Psoas muscle (tissue), 8 donors: Measurements from ENCODE around the gene AQP11. TPM values are rescaled to one million over a fixed set of nuclear protein-coding genes. Genes with fewer than 3 reads are reported as not detected.
"Not testable (repeated sequence)": the region's sequence is repeated elsewhere in the genome, so short reads cannot be mapped to it uniquely, and the experiment has no call there.

ENCODE experiments used
- ATAC-seq, 4 donors: fragments of 200-7000 bp; cut with Tn5 transposase; one replicate each; pipeline ENCODE4 v1.9.1; 2020; ENCODE audit warnings: moderate library complexity in 3 of 4, mild to moderate bottlenecking in 2 of 4
- DNase-seq, 2 donors: peaks; one replicate each; pipeline ENCODE4 v3.0.0-alpha.2; 2020
- H3K27ac ChIP-seq: fragments of 200-600 bp; one replicate; pipeline ENCODE4 v1.8.0; 2022
- H3K27me3 ChIP-seq, 3 donors: fragments of 200-600 bp in 1 of 3; one replicate each; pipeline versions ENCODE4 v1.6.1 to v1.8.0; 2013 to 2022; ENCODE audit warnings: low read length in 2 of 3, mild to moderate bottlenecking in 2 of 3, moderate library complexity in 1 of 3; ENCODE audit not compliant: insufficient read depth in 3 of 3
- H3K36me3 ChIP-seq, 2 donors: fragments of 200-600 bp in 1 of 2; one replicate each; pipeline versions ENCODE4 v1.6.1 to v1.8.0; 2013 to 2022; ENCODE audit warnings: low read depth in 1 of 2, mild to moderate bottlenecking in 1 of 2, moderate library complexity in 1 of 2; ENCODE audit not compliant: insufficient read depth in 1 of 2
- H3K4me1 ChIP-seq: fragments of 200-600 bp; one replicate; pipeline ENCODE4 v1.8.0; 2022
- H3K4me3 ChIP-seq: fragments of 200-600 bp; one replicate; pipeline ENCODE4 v1.8.0; 2022; ENCODE audit warnings: mild to moderate bottlenecking
- H3K9me3 ChIP-seq: fragments of 200-600 bp; one replicate; pipeline ENCODE4 v1.8.0; 2022
- CTCF ChIP-seq: fragments of 200-600 bp; IDR thresholded peaks from one replicate; pipeline ENCODE4 v1.8.0; 2022; ENCODE audit warnings: antibody characterized with exemption
- WGBS, 3 donors: extraction: QIAGEN DNeasy Blood & Tissue Kit; methylation state at CpG; one replicate each; pipeline versions ENCODE4 v1.1.6 to v1.1.7; 2013; 5-methylcytosine and 5-hydroxymethylcytosine counted together
- intact Hi-C, 2 donors: fragments of 100-400 bp; cut with DNase I; formaldehyde crosslinking; loops; one replicate each; pipeline versions ENCODE4 v1.11.0 to v1.14.2; 2022
- polyA plus RNA-seq, 3 donors: library from polyadenylated mRNA; stranded (reverse); fragments of 200-250 nt; gene quantifications; one replicate each; pipeline ENCODE4 v1.2.3, GENCODE V29; 2013
- total RNA-seq, 4 donors: library from RNA; stranded (reverse); fragmentation: NEBNext Ultra II Directional in 2 of 4; extraction: Animal tissue kit (Norgen Biotek cat#: 25700) in 2 of 4; gene quantifications; one replicate each; pipeline versions ENCODE4 v1.2.1 to v1.2.4, GENCODE V29; 2021 to 2023
- donor health status: healthy with polysubstance abuse.
- donor health status: DM: no; HTN: no; CAD: no; lungs with moderate emphysema.
- donor health status: Bipolar disorder and iron deficiency.
- donor health status: healthy.
- donor health status: DM: yes; HTN: yes; CAD: no.
- donor health status: DM: no; HTN: no; CAD: no.
- donor health status: DM: no; HTN: no; CAD: no.
- donor health status: DM: yes; HTN: yes; CAD: no.

AQP11 gene
- total and polyA plus RNA-seq, 7 donors = 0.40 to 1.9 (median 0.70) TPM

GRCh38 chr11:77560605-77561004, 29.1 kb upstream of the AQP11 start:
- Histone ChIP-seq H3K9me3 (no peaks in the 10 kb centered on the region), H3K27me3 (no peaks in the 10 kb centered on the region), H3K4me1 (no peaks in the 10 kb centered on the region), H3K27ac (no peak overlapping the region), H3K4me3 (no peak overlapping the region), H3K36me3 (no peaks in the 10 kb centered on the region)
- intact Hi-C loops = no loop called here
- no peak for TF ChIP-seq CTCF
- ATAC-seq (no peak), DNase-seq (no peak)
- 91 to 95% (median 93%) methylated on average over 2 of the region's 2 CpGs for WGBS, 3 donors

- ATAC-seq (no peak), DNase-seq (no peak)
- no peaks in the 10 kb centered on the region for H3K36me3 ChIP-seq
- no peaks in the 10 kb centered on the region for H3K27me3 ChIP-seq
- no peak for TF ChIP-seq CTCF
- H3K27ac ChIP-seq = no peak overlapping the region
- H3K4me1 ChIP-seq = no peaks in the 10 kb centered on the region
- intact Hi-C loops = no loop called here
- no peak overlapping the region for H3K4me3 ChIP-seq
- 87 to 92% (median 88%) methylated on average over 1 of the region's 1 CpG for WGBS, 3 donors
- no peaks in the 10 kb centered on the region for H3K9me3 ChIP-seq
Measured at GRCh38 chr11:77561257-77561656, 28.5 kb upstream of the AQP11 start.

GRCh38 chr11:77568306-77568705, 21.4 kb upstream of the AQP11 start:
- 82 to 89% (median 87%) methylated on average over 4 of the region's 4 CpGs for WGBS, 3 donors
- H3K4me3 ChIP-seq = no peak overlapping the region
- DNase-seq (no peak), ATAC-seq (no peak)
- no peaks in the 10 kb centered on the region for H3K4me1 ChIP-seq
- no peaks in the 10 kb centered on the region for H3K27me3 ChIP-seq
- TF ChIP-seq CTCF = no peak
- intact Hi-C loops = no loop called here
- no peaks in the 10 kb centered on the region for H3K9me3 ChIP-seq
- no peaks in the 10 kb centered on the region for H3K36me3 ChIP-seq
- H3K27ac ChIP-seq = no peak overlapping the region

- Histone ChIP-seq H3K27me3 (no peaks in the 10 kb centered on the region), H3K36me3 (no peaks in the 10 kb centered on the region), H3K4me3 (no peak overlapping the region), H3K9me3 (no peaks in the 10 kb centered on the region), H3K27ac (no peak overlapping the region), H3K4me1 (no peaks in the 10 kb centered on the region)
- DNase-seq (no peak), ATAC-seq (no peak)
- intact Hi-C loops = no loop called here
- whole genome bisulfite sequencing, 3 donors = 85 to 92% (median 86%) methylated on average over 3 of the region's 3 CpGs
- no peak for TF ChIP-seq CTCF
Measured at GRCh38 chr11:77568916-77569675, 20.7 kb upstream of the AQP11 start.

GRCh38 chr11:77569676-77570070, 20.1 kb upstream of the AQP11 start:
- intact Hi-C loops = no loop called here
- no peaks in the 10 kb centered on the region for H3K4me1 ChIP-seq
- H3K27me3 ChIP-seq = no peaks in the 10 kb centered on the region
- no peak for ATAC-seq
- DNase-seq = no peak
- no peak overlapping the region for H3K27ac ChIP-seq
- no peak for TF ChIP-seq CTCF
- H3K36me3 ChIP-seq = no peaks in the 10 kb centered on the region
- H3K9me3 ChIP-seq = no peaks in the 10 kb centered on the region
- no peak overlapping the region for H3K4me3 ChIP-seq
- 84 to 94% (median 88%) methylated on average over 2 of the region's 2 CpGs for WGBS, 3 donors

GRCh38 chr11:77570896-77571295, 18.9 kb upstream of the AQP11 start:
- H3K36me3 ChIP-seq, H3K4me3 ChIP-seq, H3K27ac ChIP-seq, H3K27me3 ChIP-seq, H3K9me3 ChIP-seq, ATAC-seq, intact Hi-C loops, H3K4me1 ChIP-seq, DNase-seq: not testable (repeated sequence)
- WGBS, 3 donors = 0 to 22% (median 3%) methylated on average over 1 of the region's 1 CpG

GRCh38 chr11:77575428-77575827, 14.3 kb upstream of the AQP11 start:
- ATAC-seq, H3K4me3 ChIP-seq, H3K27me3 ChIP-seq, intact Hi-C loops, H3K36me3 ChIP-seq, H3K9me3 ChIP-seq, DNase-seq, H3K27ac ChIP-seq, H3K4me1 ChIP-seq: not testable (repeated sequence)
- 3 to 7% (median 6%) methylated on average over 1 of the region's 1 CpG for WGBS, 3 donors
